HK-2 (cell line): ENCODE measurements around the gene DUSP15.

ENCODE experiments used
- DNase-seq: peaks from one replicate; pipeline ENCODE4 v3.0.0-alpha.2; 2018; ENCODE audit not compliant: unreplicated experiment

DUSP15 gene

GRCh38 chr20:31894980-31895675 lies 24.8 kb upstream of the DUSP15 start:
- DNase-seq: no peak

- no peak for DNase-seq
Observed at GRCh38 chr20:31890646-31891045, 20.3 kb upstream of the DUSP15 start.

DNA sequence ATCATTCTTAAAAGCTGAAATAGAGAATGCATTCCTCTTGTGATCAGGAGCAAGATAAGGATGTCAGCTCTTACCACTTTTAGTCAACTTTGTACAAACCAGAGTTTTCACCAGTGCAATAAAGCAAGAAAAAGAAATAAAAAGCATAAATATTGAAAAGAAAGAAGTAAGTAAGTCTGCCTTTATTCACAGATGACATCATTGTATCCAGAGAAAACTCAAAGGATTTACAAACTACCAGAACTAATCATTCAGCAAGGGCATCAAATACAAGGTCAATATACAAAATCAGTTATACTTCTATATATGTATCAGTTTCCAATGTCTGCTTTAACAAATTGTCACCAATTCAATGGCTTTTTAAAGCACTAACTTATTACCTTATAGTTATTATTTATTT lies 13.5 kb upstream of the DUSP15 start:
- no peak for DNase-seq

DNA sequence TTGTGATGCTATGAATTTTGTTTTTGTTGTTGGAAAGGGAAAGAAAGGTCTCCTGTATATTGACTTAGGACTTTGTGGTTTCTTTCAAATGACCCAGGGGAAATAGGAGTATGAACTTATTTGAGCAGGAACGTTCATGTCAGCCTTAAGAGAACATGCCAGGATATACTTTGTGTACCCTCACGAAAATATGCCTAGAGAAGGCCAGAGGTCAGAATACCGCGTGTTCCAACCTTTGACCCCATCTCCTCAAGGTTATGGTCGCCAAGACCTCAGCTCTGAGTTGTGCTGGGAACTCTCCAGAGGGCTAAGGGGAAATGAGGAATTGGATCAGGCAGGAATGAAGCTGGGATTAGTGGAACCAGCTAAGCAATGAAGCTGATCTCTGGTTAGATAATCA lies 11.6 kb upstream of the DUSP15 start:
- no peak for DNase-seq

GRCh38 chr20:31879143-31879987 lies 9.0 kb upstream of the DUSP15 start:
- DNase-seq: peak; percentile 96

DNA sequence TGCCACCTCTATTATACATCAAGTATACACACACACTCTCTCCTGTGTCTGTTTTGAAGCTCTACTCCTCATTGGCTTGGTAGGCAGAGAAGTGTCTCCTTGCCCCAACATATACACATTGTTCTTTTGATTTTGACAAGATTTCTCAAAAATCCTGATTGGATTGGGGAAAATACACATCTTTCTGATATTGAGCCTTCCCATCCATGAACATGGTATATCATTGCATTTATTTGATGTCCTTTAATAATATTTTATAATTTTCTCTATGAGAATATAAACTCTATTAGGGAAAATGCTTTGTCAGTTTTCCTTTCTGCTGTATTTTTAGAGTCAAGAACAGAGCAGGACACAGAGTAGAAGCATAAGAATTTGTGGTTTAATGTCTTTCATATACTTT lies 7.4 kb upstream of the DUSP15 start:
- DNase-seq: no peak

DNA sequence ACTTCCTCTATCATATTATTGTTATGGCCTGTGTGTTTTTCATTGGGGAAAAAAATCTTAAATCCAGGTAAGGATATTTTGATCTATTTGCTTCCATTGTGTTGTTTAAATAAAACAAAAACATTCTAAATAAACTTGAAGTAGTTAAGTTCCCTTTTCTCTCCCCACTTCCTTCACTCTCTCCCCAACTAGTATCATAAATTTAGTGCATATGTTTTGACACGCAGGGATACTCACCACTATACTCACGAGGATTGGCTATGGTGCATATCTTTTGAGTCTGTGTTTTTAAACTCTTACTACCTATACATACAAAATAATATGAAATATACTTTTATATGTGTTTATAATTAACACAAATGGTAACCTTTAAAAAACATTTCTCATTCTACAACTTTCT lies 5.3 kb upstream of the DUSP15 start:
- DNase-seq: no peak

- no peak for DNase-seq
Observed at GRCh38 chr20:31872406-31872805, 2.1 kb upstream of the DUSP15 start.

GRCh38 chr20:31871618-31871954 lies 1.3 kb upstream of the DUSP15 start:
- DNase-seq: no peak

DNA sequence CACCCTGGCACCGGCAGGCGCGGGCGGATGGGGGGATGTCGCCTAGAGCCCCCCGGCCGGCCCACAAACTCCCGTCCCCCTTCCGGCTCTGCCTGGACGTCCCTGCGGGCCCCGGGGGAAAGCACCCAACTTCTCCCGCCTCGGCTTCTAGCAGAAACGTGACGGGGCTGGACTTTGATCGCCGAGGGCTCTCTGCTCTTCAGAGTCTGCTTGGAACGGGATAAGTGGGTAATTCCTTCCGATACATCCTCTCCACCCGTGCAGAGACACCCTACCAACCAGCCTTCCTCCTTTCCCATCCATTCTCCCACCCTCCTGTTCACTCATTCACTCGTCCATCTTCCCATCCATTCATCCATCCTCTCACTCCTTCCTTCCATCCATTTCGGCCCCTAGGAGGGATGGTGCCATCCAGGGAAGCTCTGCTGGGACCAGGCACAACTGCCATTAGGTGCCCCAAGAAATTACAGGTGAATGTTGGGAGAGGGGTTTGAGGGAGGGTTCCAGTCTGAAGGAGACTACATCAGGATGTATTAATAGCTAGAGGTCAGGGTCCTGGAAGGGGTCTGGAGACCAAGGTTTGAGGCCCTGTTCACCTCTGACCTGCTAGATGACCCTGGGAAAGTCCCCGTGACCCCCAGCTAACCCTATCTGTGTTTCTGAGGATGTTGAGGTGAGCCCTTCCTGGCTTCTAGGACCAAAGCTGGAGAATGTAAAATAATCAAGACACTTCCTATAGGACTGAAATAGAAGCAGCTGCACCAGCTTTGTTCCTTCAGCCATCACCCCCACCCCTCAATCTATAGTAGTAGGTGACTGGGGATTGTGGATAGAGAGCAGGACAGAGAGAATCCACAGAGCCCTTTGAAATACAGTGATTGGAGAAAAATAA lies 645 bp upstream of the DUSP15 start:
- DNase-seq: no peak

DNA sequence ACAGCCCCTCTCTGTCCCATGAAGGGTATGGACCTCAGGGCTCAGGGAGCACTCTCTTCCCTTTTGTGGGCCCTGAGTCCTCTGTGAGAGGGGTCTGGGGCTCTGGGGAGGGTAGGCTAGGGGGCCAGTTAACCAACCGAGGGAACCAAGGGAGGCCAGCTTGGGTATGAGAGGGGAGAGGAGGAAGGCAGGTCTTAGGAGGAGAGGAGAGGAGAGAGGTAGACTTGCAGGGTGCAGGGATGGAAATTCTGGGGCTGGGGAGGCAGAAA lies 720 bp downstream of the DUSP15 start:
- DNase-seq: no peak

DNA sequence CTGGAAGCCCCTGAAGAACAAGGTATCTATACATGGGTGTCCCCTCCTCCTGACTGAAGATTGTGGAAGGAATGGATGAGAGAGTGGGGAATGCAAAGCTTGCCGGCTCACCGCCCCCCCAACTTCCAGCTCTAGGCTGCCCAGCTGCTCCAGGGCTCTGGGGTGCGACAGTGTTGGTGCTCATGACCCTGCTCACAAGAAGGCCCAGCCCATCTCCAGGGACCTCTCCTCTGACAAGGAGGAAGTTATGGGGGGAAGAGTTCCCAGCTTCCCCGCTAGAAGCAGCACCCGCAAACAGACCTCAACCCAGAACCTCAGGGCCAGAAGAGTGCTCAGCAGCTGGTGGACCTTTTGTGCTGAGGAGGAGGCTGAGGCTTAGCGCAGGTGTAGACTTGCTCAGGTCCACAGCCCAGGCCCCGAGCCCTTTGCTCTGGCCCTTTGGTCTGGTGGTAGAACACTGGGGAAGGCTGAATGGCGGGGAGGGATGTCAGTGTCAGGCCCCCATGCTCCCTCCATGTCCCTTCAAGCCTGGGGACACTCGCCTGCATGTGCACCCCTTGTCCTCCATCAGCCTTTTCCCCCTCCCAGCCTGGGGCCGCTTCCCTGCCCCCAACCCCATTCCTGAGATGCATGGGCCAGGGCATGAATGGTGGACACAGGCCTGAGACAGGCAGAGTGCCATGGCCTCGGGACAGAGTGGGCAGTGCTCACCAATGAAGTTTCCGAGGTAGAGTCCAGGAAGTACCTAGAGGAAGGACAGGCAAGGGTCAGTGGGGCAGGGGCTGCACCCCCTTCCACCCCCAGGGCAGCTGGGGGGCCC lies 1.3 kb downstream of the DUSP15 start:
- no peak for DNase-seq

DNA sequence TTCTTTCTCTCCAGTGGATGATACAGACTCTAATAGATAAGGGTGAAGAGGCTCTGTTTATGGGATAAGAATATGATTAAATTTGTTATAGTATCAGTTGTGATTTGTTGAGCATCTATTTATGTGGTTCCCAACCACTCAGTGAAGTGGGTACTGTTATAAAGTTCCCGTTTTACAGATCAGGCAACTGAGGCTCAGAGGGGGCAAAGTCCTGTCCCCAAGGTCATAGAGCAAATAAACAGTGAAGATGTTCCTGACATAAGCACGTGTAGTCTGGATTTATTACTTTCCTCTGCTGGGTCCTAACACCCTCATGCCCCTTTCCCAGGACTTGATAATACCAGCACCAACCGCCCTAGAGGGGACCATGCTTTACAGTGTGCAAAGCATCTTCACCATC lies 4.1 kb downstream of the DUSP15 start:
- DNase-seq: no peak

- DNase-seq: no peak
Observed at GRCh38 chr20:31864521-31865400, 5.6 kb downstream of the DUSP15 start.

- no peak for DNase-seq
Observed at GRCh38 chr20:31863296-31864085, 6.8 kb downstream of the DUSP15 start.

GRCh38 chr20:31862506-31862905 lies 7.8 kb downstream of the DUSP15 start:
- no peak for DNase-seq

DNA sequence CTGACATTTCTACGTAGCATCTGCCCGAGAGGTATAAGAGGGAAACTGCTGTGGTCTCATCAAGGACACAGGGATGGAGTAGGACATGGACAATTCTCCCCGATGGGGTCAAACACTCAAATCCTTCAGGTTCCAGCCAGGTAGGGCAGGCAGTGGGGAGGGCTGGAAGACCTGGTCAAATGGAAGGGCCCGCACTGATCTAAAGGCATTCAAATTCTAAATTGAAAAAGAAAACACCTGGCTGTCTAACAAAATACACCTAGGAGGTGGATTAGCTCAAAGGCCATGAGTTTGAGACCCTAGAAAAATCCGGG lies 8.2 kb downstream of the DUSP15 start:
- DNase-seq: no peak

- DNase-seq: peak; percentile 65
Observed at GRCh38 chr20:31861385-31862156, 8.8 kb downstream of the DUSP15 start.

- no peak for DNase-seq
Observed at GRCh38 chr20:31861135-31861384, 9.3 kb downstream of the DUSP15 start.
